PC-3 (cell line): ENCODE data around the gene PTPN21.

Experiments used
- CTCF ChIP-seq: fragments of 300-600 bp; sonication (generic); conservative IDR thresholded peaks from 2 replicates; pipeline ENCODE4 v1.5.1; 2017; ENCODE audit warnings: antibody characterized with exemption, low read depth, mild to moderate bottlenecking, low read length
- EZH2 ChIP-seq: fragments of 300-600 bp; sonication (generic); IDR thresholded peaks from one replicate; pipeline ENCODE4 v1.6.1; 2017; ENCODE audit warnings: antibody characterized with exemption, mild to moderate bottlenecking, low read length; ENCODE audit not compliant: unreplicated experiment
- EZH2phosphoT487 ChIP-seq: fragments of 300-600 bp; sonication (generic); IDR thresholded peaks from 2 replicates; pipeline ENCODE4 v1.6.1; 2018; ENCODE audit warnings: mild to moderate bottlenecking, antibody characterized with exemption, low read length, borderline replicate concordance

GRCh38 chr14:88488897-88489296, 65.9 kb downstream of the PTPN21 start:
- TF ChIP-seq EZH2 (no peak), CTCF (no peak), EZH2phosphoT487 (no peak)
